Transverse colon (tissue), 4 donors: ENCODE results near the gene RAB27B.

Experiments used
- POLR2A ChIP-seq: fragments of 450-650 bp; IDR thresholded peaks from one replicate; pipeline ENCODE4 v1.6.1; 2016; ENCODE audit warnings: antibody characterized with exemption, mild to moderate bottlenecking, moderate library complexity
- POLR2AphosphoS5 ChIP-seq, 3 donors: sonication (generic); formaldehyde crosslinking; IDR thresholded peaks; one replicate each; pipeline ENCODE4 v1.6.1; 2016; ENCODE audit warnings: antibody characterized with exemption in 3 of 3
- TF ChIP-seq, protein P1 (sequence below), 5 experiments: fragments of 200-600 bp in 3 of 5; fragments of 450-650 bp in 2 of 5; sonication (generic) in 3 of 5; IDR thresholded peaks; 1 replicate in 2 of 5; 2 replicates in 3 of 5; pipeline ENCODE4 v1.5.1; 2016 to 2017; ENCODE audit warnings: antibody characterized with exemption in 5 of 5, inconsistent platforms in 3 of 5, mild to moderate bottlenecking in 2 of 5, moderate library complexity in 1 of 5

DNA sequence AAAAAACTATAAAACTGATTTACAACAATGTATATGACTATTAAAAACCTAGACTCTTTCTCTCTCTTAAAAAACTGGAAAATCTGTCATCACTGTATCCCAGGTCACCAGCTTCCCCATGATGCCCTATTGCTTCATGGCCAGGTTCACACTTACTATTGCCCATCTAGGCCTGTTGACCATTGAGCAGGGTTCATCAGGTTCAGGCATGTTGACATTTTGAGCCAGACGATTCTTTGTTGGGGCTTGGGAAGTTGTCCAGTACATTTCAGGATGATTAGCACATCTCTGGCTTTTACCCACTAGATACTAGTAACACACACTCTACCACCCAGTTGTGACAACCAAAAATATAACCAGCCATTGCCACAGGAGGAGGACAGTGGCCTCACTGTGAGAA is 26.9 kb upstream of the RAB27B start:
- TF ChIP-seq POLR2A: no peak
- no peak for TF ChIP-seq POLR2AphosphoS5 (IDR thresholded peaks at IDR 0.05)
- TF ChIP-seq, protein P1, sequence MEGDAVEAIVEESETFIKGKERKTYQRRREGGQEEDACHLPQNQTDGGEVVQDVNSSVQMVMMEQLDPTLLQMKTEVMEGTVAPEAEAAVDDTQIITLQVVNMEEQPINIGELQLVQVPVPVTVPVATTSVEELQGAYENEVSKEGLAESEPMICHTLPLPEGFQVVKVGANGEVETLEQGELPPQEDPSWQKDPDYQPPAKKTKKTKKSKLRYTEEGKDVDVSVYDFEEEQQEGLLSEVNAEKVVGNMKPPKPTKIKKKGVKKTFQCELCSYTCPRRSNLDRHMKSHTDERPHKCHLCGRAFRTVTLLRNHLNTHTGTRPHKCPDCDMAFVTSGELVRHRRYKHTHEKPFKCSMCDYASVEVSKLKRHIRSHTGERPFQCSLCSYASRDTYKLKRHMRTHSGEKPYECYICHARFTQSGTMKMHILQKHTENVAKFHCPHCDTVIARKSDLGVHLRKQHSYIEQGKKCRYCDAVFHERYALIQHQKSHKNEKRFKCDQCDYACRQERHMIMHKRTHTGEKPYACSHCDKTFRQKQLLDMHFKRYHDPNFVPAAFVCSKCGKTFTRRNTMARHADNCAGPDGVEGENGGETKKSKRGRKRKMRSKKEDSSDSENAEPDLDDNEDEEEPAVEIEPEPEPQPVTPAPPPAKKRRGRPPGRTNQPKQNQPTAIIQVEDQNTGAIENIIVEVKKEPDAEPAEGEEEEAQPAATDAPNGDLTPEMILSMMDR (IDR thresholded peaks at IDR 0.05): no peak
